ENCODE measurements around the gene NUDC. TPM values are rescaled to one million over a fixed set of nuclear protein-coding genes. Genes with fewer than 3 reads are reported as not detected.
A peak's percentile ranks its signal among the peaks of the same experiment; 100 is the strongest.

NUDC gene
- total and polyA plus RNA-seq, 2 of the 4 experiments (the other 2 are of a cell fraction), result 34.8 to 89.8 TPM

DNA sequence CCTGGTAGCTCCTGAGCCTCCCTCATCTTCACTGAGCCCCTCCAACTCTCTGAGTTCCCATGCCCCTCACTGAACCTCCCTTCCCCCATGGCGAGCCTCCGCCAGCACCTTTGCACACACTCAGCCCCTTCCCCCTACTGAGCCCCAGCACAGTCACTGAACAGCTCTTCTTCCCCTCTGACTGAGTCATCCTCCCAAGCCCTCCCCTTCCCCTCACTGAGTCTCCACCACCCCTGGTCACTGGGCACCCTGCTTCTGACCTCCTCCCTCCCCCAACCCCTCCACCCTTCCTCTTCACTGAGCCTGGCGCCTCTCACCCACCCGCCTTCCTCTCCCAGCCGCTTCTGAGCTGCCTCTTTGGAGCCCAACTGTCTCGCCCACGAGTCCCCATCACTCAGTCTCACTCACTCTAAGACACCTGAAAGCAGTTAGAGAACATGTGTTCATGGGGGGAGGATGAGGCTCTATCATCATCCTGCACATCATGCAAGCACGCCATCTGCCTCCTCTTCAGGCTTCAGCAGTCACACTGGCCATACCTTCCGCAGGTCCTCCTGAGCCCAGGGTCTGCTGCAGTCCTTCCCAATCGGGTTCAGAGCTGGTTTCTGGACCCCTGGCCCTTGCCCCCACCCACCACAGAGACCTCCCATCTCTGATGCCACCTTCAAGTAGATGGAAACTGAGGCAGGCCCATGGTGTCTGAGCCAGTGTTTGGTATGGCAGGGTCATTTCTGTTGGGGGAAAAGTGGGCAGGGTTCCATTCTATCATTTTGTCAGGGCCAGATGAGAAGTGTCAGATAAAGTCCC lies 70.0 kb downstream of the NUDC start:
- H3K4me2 ChIP-seq (ENCODE audit: low read depth, low read length), result peak overlapping the region; percentile 11
- H3K9me1 ChIP-seq (ENCODE audit: insufficient read depth, low read length), result peaks cover 15% of the 10 kb centered on the region
- H3K4ac ChIP-seq (ENCODE audit: low read depth, low read length), result peak overlapping the region; percentile 95
- dilution Hi-C loops (cut with HindIII; ENCODE audit: low sequenced_read_pairs, unreplicated experiment) (no loop called here), intact Hi-C loops (cut with micrococcal nuclease) (no loop called here), in situ Hi-C loops (cut with MboI; ENCODE audit: low sequenced_read_pairs) (no loop called here)
- peak overlapping the region; percentile 84 for H3K14ac ChIP-seq (replicated peaks; ENCODE audit: low read depth, low read length)
- peak overlapping the region; percentile 92 for H2BK20ac ChIP-seq (ENCODE audit: low read depth, low read length)
- peak overlapping the region; percentile 83 for H2AK9ac ChIP-seq (replicated peaks; ENCODE audit: low read depth, low read length, poor library complexity)
- DNase-seq (peak; percentile 88), ATAC-seq (ENCODE audit: low read depth) (peak; percentile 27)
- H4K91ac ChIP-seq (ENCODE audit: insufficient read depth, low read depth, low read length), result peak overlapping the region; percentile 87
- H3K79me1 ChIP-seq (ENCODE audit: low read depth in 1 of 2, low read length in 2 of 2), result peaks cover under 1 to 23% of the 10 kb centered on the region in 2 experiments; a peak in 2 of 4 replicates
- TF ChIP-seq CHD1 (IDR thresholded peaks at IDR 0.05; ENCODE audit: low read depth, low read length) (no peak), MXI1 (IDR thresholded peaks at IDR 0.05; ENCODE audit: borderline replicate concordance, low read depth, low read length) (0 out of 2 replicates have a peak, but pooled peaks have one; percentile 49), RCOR1 (IDR thresholded peaks at IDR 0.05; ENCODE audit: insufficient replicate concordance, low read length) (peak; percentile 79), FOS (IDR thresholded peaks at IDR 0.05; ENCODE audit: low read depth, low read length) (peak; percentile 49; the same call in 1 of the 2 replicates), RAD21 (IDR thresholded peaks at IDR 0.05; ENCODE audit: low read length) (0 out of 2 replicates have a peak, but pooled peaks have one; percentile 15), CEBPB (IDR thresholded peaks at IDR 0.05; ENCODE audit: low read depth, low read length) (no peak)
- TF ChIP-seq, protein P1, sequence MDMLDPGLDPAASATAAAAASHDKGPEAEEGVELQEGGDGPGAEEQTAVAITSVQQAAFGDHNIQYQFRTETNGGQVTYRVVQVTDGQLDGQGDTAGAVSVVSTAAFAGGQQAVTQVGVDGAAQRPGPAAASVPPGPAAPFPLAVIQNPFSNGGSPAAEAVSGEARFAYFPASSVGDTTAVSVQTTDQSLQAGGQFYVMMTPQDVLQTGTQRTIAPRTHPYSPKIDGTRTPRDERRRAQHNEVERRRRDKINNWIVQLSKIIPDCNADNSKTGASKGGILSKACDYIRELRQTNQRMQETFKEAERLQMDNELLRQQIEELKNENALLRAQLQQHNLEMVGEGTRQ (IDR thresholded peaks at IDR 0.05; ENCODE audit: low read depth, low read length), result peak; percentile 40; the same call in 1 of the 2 replicates
- TF ChIP-seq, protein P2, sequence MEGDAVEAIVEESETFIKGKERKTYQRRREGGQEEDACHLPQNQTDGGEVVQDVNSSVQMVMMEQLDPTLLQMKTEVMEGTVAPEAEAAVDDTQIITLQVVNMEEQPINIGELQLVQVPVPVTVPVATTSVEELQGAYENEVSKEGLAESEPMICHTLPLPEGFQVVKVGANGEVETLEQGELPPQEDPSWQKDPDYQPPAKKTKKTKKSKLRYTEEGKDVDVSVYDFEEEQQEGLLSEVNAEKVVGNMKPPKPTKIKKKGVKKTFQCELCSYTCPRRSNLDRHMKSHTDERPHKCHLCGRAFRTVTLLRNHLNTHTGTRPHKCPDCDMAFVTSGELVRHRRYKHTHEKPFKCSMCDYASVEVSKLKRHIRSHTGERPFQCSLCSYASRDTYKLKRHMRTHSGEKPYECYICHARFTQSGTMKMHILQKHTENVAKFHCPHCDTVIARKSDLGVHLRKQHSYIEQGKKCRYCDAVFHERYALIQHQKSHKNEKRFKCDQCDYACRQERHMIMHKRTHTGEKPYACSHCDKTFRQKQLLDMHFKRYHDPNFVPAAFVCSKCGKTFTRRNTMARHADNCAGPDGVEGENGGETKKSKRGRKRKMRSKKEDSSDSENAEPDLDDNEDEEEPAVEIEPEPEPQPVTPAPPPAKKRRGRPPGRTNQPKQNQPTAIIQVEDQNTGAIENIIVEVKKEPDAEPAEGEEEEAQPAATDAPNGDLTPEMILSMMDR (conservative IDR thresholded peaks at IDR 0.05; ENCODE audit: low read depth, low read length), result peak; percentile 13; the same call in 1 of the 2 replicates
- H2AFZ ChIP-seq (replicated peaks; ENCODE audit: low read length, poor library complexity), result peak overlapping the region; percentile 86
- peak overlapping the region; percentile 53 to 76 for H4K8ac ChIP-seq (ENCODE audit: low read depth in 2 of 2, low read length in 2 of 2)
- H2BK120ac ChIP-seq (ENCODE audit: low read depth, low read length), result peak overlapping the region; percentile 95
- peak overlapping the region; percentile 34; the same call in 1 of the 2 replicates for H3K18ac ChIP-seq (ENCODE audit: low read depth, low read length)
- H3K9me3 ChIP-seq (ENCODE audit: control insufficient read depth, insufficient read depth, low read length), result no peaks in the 10 kb centered on the region
- peak overlapping the region; percentile 82 for H3K23ac ChIP-seq (ENCODE audit: low read depth, low read length)
- CTCF ChIA-PET, result interaction anchor here (0.5 to 1.2 kb wide), 2 partner anchors 106 to 182 kb away, joined by 3 to 4 read pairs; no protein-coding TSS in a partner anchor
- no TSS peak for BruUV-seq (replicated peaks)
- H3K27me3 ChIP-seq (ENCODE audit: control insufficient read depth, insufficient read depth, low read length), result no peaks in the 10 kb centered on the region
- peaks cover 22% of the 10 kb centered on the region for H4K20me1 ChIP-seq (ENCODE audit: insufficient read depth, low read length)
- no peak overlapping the region for H3K9ac ChIP-seq (ENCODE audit: low read depth, low read length)
- WGBS, 2 experiments (ENCODE audit: extremely low coverage in 2 of 2, insufficient read length in 1 of 2), result 20% methylated on average over 4 of the region's 10 CpGs; no CpG with 5 or more reads in 1 of the 2 experiments
- POLR2A ChIA-PET (ENCODE audit: unreplicated experiment), result no interaction called here
- H2BK5ac ChIP-seq (ENCODE audit: low read depth, low read length, poor library complexity, severe bottlenecking), result peak overlapping the region; percentile 81
- peaks cover 30% of the 10 kb centered on the region for H3K4me1 ChIP-seq (ENCODE audit: control insufficient read depth, insufficient read depth, low read length)
- peak overlapping the region; percentile 92 for H2AK5ac ChIP-seq (ENCODE audit: low read depth, low read length)
- H2BK15ac ChIP-seq (ENCODE audit: low read depth, low read length), result peak overlapping the region; percentile 96; the same call in 2 of the 3 replicates
- no peak overlapping the region for H3K4me3 ChIP-seq (ENCODE audit: insufficient read depth, low read depth, low read length)
- H3K56ac ChIP-seq (ENCODE audit: extremely low read depth, insufficient read depth, low read length), result peak overlapping the region; percentile 67
- H4K5ac ChIP-seq (ENCODE audit: low read depth, low read length), result peak overlapping the region; percentile 45; the same call in 1 of the 2 replicates
- peak overlapping the region; percentile 60 for H3K27ac ChIP-seq (ENCODE audit: insufficient read depth, low read length)
- peaks cover 6% of the 10 kb centered on the region; the same call in 1 of the 2 replicates for H3K36me3 ChIP-seq (ENCODE audit: control insufficient read depth, insufficient read depth, low read length)

All from IMR-90 (cell line).